Ovary (tissue), 3 donors: ENCODE data around the gene MNT.

ENCODE experiments used
- POLR2A ChIP-seq: fragments of 450-650 bp; IDR thresholded peaks from one replicate; pipeline ENCODE4 v1.6.1; 2017; ENCODE audit warnings: antibody characterized with exemption, mild to moderate bottlenecking, moderate library complexity
- TF ChIP-seq, protein P1 (sequence below), 3 donors: fragments of 450-650 bp in 2 of 3; fragments of 200-600 bp in 1 of 3; IDR thresholded peaks; one replicate each; pipeline versions ENCODE4 v1.5.1 to v1.8.0; 2016 to 2022; ENCODE audit warnings: antibody characterized with exemption in 3 of 3, mild to moderate bottlenecking in 1 of 3
- donor health status: DM: no; HTN: no; CAD: no.

DNA sequence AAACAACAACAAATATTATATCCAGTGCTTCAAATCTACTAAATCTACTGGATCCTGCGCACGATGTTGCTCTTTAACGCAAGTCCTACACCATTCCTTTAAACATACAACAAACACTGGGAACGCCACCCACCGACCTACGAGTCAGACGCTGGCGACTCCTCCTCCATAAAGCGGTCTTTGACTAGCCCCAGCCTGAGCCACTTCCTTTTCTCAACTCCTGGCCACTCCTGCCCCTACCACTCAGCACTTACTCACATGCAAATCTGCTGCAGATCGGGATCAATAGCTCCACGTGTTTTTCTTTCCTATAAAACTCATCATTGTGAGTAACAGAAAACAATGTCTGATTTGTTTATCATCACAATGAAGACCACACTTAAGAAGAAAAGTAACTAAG lies 32.8 kb upstream of the MNT start:
- TF ChIP-seq, protein P1, sequence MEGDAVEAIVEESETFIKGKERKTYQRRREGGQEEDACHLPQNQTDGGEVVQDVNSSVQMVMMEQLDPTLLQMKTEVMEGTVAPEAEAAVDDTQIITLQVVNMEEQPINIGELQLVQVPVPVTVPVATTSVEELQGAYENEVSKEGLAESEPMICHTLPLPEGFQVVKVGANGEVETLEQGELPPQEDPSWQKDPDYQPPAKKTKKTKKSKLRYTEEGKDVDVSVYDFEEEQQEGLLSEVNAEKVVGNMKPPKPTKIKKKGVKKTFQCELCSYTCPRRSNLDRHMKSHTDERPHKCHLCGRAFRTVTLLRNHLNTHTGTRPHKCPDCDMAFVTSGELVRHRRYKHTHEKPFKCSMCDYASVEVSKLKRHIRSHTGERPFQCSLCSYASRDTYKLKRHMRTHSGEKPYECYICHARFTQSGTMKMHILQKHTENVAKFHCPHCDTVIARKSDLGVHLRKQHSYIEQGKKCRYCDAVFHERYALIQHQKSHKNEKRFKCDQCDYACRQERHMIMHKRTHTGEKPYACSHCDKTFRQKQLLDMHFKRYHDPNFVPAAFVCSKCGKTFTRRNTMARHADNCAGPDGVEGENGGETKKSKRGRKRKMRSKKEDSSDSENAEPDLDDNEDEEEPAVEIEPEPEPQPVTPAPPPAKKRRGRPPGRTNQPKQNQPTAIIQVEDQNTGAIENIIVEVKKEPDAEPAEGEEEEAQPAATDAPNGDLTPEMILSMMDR (IDR thresholded peaks at IDR 0.05), result no peak
- TF ChIP-seq POLR2A, result no peak
